ENCODE data around the gene UXS1.

Gene UXS1

GRCh38 chr2:106185475-106186184 is 8.5 kb downstream of the UXS1 start:
- no peak for TF ChIP-seq CTCF (IDR thresholded peaks at IDR 0.05; ENCODE audit: low read depth, low read length)
- DNase-seq (ENCODE audit: extremely low read depth, low read depth) = no peak

GRCh38 chr2:106184857-106185256 is 9.2 kb downstream of the UXS1 start:
- no peak for TF ChIP-seq CTCF (IDR thresholded peaks at IDR 0.05; ENCODE audit: low read depth, low read length)
- no peak for DNase-seq (ENCODE audit: extremely low read depth, low read depth)

GRCh38 chr2:106184394-106184793 is 9.7 kb downstream of the UXS1 start:
- DNase-seq (ENCODE audit: extremely low read depth, low read depth) = no peak
- no peak for TF ChIP-seq CTCF (IDR thresholded peaks at IDR 0.05; ENCODE audit: low read depth, low read length)

GRCh38 chr2:106183101-106183696 is 10.9 kb downstream of the UXS1 start:
- no peak for TF ChIP-seq CTCF (IDR thresholded peaks at IDR 0.05; ENCODE audit: low read depth, low read length)
- DNase-seq (ENCODE audit: extremely low read depth, low read depth) = no peak

- no peak for TF ChIP-seq CTCF (IDR thresholded peaks at IDR 0.05; ENCODE audit: low read depth, low read length)
- DNase-seq (ENCODE audit: extremely low read depth, low read depth) = no peak
Measured at GRCh38 chr2:106181064-106181463, 13.0 kb downstream of the UXS1 start.

GRCh38 chr2:106180602-106181001 is 13.5 kb downstream of the UXS1 start:
- no peak for TF ChIP-seq CTCF (IDR thresholded peaks at IDR 0.05; ENCODE audit: low read depth, low read length)
- DNase-seq (ENCODE audit: extremely low read depth, low read depth) = no peak

GRCh38 chr2:106178716-106179115 is 15.4 kb downstream of the UXS1 start:
- no peak for TF ChIP-seq CTCF (IDR thresholded peaks at IDR 0.05; ENCODE audit: low read depth, low read length)
- no peak for DNase-seq (ENCODE audit: extremely low read depth, low read depth)
